ENCODE measurements around the gene IDS.

DNA sequence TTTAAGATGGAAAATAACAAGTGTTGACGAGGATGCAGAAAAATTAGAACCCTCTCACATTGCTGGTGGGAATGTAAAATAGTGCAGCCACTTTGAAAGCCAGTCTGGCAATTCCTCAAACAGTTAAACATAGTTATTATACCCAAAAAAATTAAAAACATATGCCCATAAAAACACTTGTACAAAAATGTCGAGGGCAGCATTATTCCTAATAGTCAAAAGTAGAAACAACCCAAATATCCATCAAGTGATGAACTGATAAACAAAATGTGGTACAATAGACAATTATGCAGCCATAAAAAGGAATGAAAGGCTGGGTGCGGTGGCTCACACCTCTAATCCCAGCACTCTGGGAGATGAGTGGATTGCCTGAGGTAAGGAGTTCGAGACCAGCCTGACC, 6.3 kb downstream of the IDS start:
- TF ChIP-seq, protein P1, sequence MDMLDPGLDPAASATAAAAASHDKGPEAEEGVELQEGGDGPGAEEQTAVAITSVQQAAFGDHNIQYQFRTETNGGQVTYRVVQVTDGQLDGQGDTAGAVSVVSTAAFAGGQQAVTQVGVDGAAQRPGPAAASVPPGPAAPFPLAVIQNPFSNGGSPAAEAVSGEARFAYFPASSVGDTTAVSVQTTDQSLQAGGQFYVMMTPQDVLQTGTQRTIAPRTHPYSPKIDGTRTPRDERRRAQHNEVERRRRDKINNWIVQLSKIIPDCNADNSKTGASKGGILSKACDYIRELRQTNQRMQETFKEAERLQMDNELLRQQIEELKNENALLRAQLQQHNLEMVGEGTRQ (CRISPR knock-in tag; IDR thresholded peaks at IDR 0.05), result no peak
- TF ChIP-seq, protein P2, sequence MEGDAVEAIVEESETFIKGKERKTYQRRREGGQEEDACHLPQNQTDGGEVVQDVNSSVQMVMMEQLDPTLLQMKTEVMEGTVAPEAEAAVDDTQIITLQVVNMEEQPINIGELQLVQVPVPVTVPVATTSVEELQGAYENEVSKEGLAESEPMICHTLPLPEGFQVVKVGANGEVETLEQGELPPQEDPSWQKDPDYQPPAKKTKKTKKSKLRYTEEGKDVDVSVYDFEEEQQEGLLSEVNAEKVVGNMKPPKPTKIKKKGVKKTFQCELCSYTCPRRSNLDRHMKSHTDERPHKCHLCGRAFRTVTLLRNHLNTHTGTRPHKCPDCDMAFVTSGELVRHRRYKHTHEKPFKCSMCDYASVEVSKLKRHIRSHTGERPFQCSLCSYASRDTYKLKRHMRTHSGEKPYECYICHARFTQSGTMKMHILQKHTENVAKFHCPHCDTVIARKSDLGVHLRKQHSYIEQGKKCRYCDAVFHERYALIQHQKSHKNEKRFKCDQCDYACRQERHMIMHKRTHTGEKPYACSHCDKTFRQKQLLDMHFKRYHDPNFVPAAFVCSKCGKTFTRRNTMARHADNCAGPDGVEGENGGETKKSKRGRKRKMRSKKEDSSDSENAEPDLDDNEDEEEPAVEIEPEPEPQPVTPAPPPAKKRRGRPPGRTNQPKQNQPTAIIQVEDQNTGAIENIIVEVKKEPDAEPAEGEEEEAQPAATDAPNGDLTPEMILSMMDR (IDR thresholded peaks at IDR 0.05), result no peak
- TF ChIP-seq ETV6 (CRISPR knock-in tag; IDR thresholded peaks at IDR 0.05) (no peak), ZNF263 (CRISPR knock-in tag; IDR thresholded peaks at IDR 0.05; ENCODE audit: low read depth) (no peak), CREM (CRISPR knock-in tag; IDR thresholded peaks at IDR 0.05) (no peak), NFYB (CRISPR knock-in tag; conservative IDR thresholded peaks at IDR 0.05; ENCODE audit: low read depth) (no peak), ZNF121 (CRISPR knock-in tag; IDR thresholded peaks at IDR 0.05) (no peak), NR2C2 (CRISPR knock-in tag; IDR thresholded peaks at IDR 0.05) (no peak)
- TF ChIP-seq, protein P3, sequence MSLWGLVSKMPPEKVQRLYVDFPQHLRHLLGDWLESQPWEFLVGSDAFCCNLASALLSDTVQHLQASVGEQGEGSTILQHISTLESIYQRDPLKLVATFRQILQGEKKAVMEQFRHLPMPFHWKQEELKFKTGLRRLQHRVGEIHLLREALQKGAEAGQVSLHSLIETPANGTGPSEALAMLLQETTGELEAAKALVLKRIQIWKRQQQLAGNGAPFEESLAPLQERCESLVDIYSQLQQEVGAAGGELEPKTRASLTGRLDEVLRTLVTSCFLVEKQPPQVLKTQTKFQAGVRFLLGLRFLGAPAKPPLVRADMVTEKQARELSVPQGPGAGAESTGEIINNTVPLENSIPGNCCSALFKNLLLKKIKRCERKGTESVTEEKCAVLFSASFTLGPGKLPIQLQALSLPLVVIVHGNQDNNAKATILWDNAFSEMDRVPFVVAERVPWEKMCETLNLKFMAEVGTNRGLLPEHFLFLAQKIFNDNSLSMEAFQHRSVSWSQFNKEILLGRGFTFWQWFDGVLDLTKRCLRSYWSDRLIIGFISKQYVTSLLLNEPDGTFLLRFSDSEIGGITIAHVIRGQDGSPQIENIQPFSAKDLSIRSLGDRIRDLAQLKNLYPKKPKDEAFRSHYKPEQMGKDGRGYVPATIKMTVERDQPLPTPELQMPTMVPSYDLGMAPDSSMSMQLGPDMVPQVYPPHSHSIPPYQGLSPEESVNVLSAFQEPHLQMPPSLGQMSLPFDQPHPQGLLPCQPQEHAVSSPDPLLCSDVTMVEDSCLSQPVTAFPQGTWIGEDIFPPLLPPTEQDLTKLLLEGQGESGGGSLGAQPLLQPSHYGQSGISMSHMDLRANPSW (CRISPR knock-in tag; conservative IDR thresholded peaks at IDR 0.05; ENCODE audit: low read depth), result no peak
- TF ChIP-seq, protein P4, sequence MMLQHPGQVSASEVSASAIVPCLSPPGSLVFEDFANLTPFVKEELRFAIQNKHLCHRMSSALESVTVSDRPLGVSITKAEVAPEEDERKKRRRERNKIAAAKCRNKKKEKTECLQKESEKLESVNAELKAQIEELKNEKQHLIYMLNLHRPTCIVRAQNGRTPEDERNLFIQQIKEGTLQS (CRISPR knock-in tag; conservative IDR thresholded peaks at IDR 0.05), result no peak
